ENCODE results near the gene FOXD2.
"Not testable (repeated sequence)": the region's sequence is repeated elsewhere in the genome, so short reads cannot be mapped to it uniquely, and the experiment has no call there.

The FOXD2 gene

GRCh38 chr1:47440599-47441081, 2.8 kb downstream of the FOXD2 start:
- no peak for DNase-seq

GRCh38 chr1:47441450-47442106, 3.7 kb downstream of the FOXD2 start:
- DNase-seq: no peak

- DNase-seq: no peak
Measured at GRCh38 chr1:47442202-47442601, 4.4 kb downstream of the FOXD2 start.

- DNase-seq: no peak
Measured at GRCh38 chr1:47442842-47443529, 5.1 kb downstream of the FOXD2 start.

- no peak for DNase-seq
Measured at GRCh38 chr1:47443530-47444296, 5.9 kb downstream of the FOXD2 start.

- DNase-seq: no peak
Measured at GRCh38 chr1:47444297-47444561, 6.4 kb downstream of the FOXD2 start.

- DNase-seq: no peak
Measured at GRCh38 chr1:47444562-47445465, 7.0 kb downstream of the FOXD2 start.

GRCh38 chr1:47445823-47446550, 8.1 kb downstream of the FOXD2 start:
- DNase-seq: no peak

GRCh38 chr1:47448462-47449222, 10.8 kb downstream of the FOXD2 start:
- DNase-seq: no peak

- DNase-seq: no peak
Measured at GRCh38 chr1:47449822-47450552, 12.1 kb downstream of the FOXD2 start.

GRCh38 chr1:47450606-47451005, 12.8 kb downstream of the FOXD2 start:
- no peak for DNase-seq

- no peak for DNase-seq
Measured at GRCh38 chr1:47452426-47452825, 14.6 kb downstream of the FOXD2 start.

GRCh38 chr1:47453910-47454309, 16.1 kb downstream of the FOXD2 start:
- DNase-seq: not testable (repeated sequence)

GRCh38 chr1:47456250-47456649, 18.4 kb downstream of the FOXD2 start:
- no peak for DNase-seq

- not testable (repeated sequence) for DNase-seq
Measured at GRCh38 chr1:47457547-47457946, 19.7 kb downstream of the FOXD2 start.

- DNase-seq: no peak
Measured at GRCh38 chr1:47459253-47459788, 21.5 kb downstream of the FOXD2 start.

- DNase-seq: no peak
Measured at GRCh38 chr1:47460040-47460439, 22.2 kb downstream of the FOXD2 start.

GRCh38 chr1:47460456-47460855, 22.6 kb downstream of the FOXD2 start:
- no peak for DNase-seq

GRCh38 chr1:47465605-47466004, 27.8 kb downstream of the FOXD2 start:
- no peak for DNase-seq

GRCh38 chr1:47468709-47469389, 31.0 kb downstream of the FOXD2 start:
- DNase-seq: no peak
